Measurements from ENCODE around the gene APOL4.
"Not testable (repeated sequence)": the region's sequence is repeated elsewhere in the genome, so short reads cannot be mapped to it uniquely, and the experiment has no call there.

The APOL4 gene

GRCh38 chr22:36204632-36205015, 3.0 kb upstream of the APOL4 start:
- DNase-seq, result no peak

DNA sequence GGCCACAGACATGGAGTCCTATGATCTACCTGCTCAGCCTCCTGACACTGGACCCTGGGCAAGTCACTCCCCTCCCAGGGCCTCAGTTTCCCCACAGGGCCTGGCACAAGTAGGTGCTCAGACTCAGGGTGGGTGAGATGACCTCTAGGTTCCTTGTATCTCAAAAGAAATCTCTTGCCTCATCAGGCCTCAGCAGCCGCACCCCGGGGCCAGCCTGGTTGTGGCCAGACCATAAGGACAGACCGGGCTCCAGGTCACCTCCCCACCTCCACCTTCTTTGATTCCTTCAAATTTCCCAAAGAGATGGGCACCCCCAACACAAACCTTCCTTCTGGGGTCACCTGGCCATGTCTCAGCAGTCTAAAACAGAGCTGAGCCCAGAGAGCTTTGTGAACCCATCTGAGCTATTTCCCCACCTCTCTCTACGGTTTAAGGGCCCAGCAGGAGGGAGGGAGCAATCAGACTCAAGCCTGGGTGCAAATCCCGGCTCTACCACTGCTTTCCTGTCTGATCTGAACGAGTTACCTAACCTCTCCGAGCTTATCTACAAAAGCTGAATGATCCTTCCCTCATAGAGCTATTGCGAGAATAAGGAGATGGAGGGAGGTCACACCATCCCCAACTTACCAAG, 2.5 kb upstream of the APOL4 start:
- no peak for DNase-seq

- DNase-seq, result not testable (repeated sequence)
Observed at GRCh38 chr22:36203441-36203840, 1.8 kb upstream of the APOL4 start.

DNA sequence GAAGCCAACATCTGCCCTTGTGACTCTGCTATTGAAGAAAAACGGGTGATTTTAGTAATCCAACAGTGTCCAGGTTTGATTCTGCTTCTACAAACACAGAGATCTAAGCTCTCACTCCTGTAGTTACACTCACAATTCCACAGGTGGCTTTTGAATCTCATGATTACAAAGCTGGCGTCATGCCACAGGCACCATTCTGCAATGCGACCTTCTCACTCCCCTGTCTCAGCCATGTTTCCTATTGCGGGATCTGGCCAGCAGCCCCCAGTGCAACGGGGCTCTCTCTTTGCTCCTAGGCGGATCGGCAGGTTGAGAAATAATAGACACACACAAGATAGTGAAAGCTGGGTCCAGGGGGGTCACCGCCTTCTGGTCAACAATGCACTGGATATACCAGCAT, 1.3 kb upstream of the APOL4 start:
- DNase-seq, result not testable (repeated sequence)

GRCh38 chr22:36201025-36201424, 584 bp downstream of the APOL4 start:
- not testable (repeated sequence) for DNase-seq

DNA sequence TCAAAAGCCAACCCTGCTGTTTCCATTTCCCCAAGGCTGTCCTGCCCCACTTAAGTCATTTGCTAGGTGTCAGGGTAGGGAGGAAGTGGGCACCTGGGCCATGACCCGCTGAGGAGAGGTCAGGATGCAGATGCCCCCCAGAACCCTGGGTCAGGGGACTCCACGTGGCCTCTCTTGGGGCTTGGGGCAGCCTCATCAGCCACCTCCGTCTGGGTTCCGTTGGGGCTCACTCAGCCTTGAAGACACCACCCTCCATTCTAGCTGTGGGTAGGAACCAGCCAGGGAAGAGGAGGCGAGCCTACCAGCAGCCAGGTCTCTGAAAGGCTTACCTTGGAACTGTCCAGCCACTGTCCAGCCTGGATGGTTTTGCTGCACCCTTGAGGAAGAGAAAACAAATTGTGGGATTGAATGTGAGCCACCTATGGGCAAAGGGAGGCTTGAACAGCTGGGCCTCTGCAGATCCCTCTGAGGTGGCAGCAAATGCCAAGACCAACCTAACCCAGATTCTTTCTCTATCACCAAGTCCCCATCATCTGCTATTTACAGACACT, 2.5 kb downstream of the APOL4 start:
- DNase-seq, result no peak

DNA sequence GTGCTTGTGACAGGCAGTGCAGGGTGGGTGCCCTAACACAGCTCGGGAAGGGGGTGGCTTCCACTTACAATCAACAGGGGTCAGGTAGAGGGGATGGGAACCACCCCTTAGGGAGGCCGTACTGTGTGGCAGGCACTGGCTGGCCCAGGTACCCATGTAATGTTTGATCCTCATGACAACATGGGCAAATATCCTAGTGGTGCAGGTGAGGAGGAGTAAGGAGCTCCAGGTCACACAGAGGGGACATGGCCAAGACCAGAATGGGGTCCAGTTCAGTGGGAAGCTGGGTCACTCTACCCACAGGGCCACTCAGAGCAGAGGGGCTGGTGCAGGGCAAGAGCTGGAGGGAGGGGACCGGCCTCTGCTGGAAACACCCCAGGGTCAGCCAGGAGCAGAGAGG, 3.1 kb downstream of the APOL4 start:
- DNase-seq, result no peak

DNA sequence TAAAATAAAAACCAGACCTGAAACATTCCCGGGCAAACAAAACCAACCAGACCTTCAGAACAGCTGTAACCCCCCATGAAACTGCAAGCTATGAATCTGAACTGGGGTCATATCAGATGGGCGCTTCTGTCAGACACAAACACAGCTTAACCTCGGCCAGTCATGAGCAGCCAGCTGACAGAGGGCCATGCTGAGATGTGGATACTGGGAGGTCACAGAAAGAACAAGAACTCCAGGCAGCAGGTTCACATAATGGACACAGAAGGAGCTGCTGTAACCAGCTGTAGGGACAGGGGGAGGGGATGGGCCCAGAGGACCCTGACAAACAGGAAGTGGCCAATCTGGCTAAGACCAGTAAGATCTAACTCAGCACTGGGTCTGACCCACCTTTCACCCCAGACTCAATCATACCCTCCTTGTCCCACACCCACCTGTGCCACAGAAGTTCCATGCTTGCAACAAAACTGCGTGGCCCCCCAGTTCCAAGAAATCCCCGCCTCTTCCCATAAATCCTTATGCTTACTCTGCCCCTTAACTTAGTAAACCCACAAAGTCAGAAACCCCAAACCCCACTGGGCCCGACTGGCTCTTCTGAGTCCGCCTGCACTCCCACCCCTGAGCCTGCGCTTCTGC, 4.0 kb downstream of the APOL4 start:
- no peak for DNase-seq

DNA sequence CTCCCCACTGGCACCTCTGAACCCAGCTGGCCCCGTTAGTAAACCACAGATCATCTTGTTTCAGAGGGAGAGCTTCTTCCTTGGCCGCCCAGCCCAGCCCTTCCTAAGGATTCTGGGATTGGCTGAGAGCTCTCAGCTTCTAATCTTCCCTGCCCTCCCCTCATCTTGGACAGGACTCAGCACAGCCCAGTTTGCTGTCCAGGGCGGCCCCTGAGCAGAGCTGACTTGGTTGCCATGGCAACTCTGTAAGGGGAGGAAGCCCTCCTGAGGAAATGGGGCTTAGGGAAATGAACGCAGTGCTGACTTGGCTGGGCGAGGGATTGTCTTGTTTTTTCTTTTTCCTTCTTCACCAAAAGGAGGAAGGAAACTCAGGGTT, 4.6 kb downstream of the APOL4 start:
- DNase-seq, result no peak

DNA sequence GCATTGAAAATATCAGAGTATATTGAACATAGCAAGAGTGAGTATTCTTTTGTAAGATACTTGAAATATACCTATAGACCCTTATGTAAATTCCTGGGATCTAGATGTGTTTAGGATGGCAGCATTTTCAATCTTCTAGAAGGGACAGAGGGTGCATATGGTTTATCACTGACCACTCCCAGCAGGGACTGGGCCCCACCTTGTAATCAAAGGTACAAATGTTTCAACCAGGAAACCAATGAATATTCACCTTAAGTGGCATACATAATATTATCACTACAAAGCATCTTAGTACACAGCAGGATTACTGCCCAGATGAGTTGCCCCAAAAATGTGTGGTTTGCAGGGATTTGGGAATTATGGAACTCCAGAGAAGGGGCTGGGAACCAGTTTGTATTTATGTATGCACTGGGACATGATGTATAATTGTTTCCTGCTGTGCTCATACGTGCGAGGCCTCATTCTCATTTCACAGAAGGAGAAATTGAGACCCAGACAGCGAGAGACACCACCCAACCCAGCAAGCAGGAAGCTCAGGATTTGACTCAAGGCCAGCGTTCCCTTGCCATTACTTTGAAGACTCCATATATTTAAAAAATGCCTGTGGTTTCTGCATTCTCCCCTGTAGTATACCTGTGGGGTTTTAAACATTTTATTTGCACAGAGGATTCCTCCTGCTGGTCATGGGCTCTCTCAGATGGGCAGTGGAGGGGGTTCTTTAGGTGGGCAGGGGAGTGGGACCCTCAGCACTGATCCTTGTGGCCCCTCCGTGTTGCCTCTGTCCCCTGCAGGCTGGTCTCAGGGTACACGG, 5.2 kb downstream of the APOL4 start:
- no peak for DNase-seq

GRCh38 chr22:36194971-36195370, 6.6 kb downstream of the APOL4 start:
- peak; percentile 27 to 29 for DNase-seq

DNA sequence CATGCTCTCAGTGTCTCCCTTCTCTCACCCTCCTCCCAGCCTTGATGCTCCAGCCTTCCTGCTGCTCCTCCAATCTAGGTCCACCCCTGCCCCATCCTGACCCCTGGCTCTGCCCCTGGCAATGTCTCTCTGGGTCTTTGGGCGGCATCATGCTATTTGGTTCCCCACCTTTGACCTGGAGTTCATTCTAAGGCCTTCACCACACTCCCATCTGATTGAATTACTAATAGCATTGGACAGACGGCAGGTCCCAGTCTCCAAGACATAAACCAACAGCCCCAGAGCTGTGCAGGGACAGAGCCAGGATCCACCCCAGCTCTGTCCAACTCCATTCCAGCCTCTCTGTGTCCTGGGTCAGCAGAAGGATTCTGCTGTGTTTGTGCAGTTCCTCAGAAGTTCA, 7.2 kb downstream of the APOL4 start:
- DNase-seq, result no peak

DNA sequence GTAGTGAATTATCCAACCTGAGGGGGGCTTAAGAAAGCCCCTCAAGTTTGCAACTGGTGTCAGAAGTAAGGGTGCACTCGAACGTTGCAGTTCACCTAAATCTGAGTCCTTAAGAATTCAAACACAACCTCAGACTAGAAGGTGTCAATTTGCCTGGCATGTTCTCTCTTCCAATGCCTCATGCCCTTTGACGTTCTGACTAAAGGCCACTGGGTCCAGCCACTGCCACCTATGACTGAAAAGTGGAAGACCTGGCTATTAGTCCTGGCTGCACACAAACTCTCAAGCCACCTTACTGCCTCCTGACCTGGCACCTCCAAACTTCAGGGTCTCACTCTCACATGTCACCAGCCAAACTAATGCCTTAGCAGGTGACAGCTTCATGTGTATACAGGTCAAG, 8.0 kb downstream of the APOL4 start:
- DNase-seq, result no peak

- no peak for DNase-seq
Observed at GRCh38 chr22:36193171-36193570, 8.4 kb downstream of the APOL4 start.

DNA sequence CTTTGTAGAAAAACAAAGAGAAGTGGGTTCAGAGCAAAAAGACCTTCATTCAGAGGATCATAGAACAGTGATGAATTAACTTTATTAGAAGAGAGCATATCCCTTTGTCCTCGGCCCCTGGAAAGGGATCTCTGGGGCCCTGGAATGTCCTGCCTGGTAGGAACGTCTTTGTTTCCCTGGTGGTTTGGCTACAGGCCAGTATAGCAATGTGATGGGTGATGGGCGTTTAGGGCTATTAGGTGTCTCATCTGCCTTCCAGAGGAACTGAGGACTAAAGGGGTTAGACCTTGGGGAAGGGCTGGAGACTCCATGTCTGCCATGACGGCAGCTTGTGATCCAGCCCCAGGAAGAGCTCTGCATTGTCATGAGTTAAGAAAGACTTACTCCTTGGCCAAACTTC, 9.1 kb downstream of the APOL4 start:
- DNase-seq, result no peak

DNA sequence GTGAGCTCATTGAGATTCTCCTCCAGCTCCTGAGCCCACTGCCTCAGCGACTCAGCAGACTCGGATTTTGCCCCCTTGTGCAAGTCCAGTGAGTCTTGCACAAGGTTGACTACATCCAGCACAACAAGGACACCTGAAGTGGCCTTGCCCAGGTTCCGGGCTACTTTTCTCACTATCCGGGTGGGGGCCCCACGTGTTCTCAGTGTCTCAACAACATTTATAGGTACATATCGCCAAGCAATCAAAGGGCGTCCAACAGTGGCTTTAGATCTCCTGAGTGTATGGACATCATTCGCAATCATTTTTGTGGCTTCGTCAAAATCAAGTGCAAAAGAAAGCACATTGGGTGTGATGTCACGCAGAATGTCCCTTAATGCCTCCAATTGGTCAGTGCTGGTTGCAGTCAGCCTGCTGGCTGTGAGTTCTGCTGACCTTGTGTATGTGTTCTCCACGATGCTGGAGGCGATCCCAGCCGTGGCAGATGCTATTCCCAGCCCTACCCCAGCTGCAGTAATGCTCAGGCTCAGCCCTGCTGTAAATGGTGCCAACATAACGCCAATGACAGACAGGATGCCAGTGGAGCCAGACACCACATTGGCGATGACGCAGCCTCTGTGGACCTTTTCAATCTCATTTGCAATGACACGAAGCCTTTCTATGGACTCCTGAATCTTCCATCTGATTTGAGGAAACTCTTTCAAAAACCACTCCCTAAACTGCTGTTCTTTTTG, 10.3 kb downstream of the APOL4 start:
- no peak for DNase-seq

- DNase-seq, result not testable (repeated sequence)
Observed at GRCh38 chr22:36187862-36188261, 13.7 kb downstream of the APOL4 start.

GRCh38 chr22:36185828-36186624, 15.6 kb downstream of the APOL4 start:
- no peak for DNase-seq

DNA sequence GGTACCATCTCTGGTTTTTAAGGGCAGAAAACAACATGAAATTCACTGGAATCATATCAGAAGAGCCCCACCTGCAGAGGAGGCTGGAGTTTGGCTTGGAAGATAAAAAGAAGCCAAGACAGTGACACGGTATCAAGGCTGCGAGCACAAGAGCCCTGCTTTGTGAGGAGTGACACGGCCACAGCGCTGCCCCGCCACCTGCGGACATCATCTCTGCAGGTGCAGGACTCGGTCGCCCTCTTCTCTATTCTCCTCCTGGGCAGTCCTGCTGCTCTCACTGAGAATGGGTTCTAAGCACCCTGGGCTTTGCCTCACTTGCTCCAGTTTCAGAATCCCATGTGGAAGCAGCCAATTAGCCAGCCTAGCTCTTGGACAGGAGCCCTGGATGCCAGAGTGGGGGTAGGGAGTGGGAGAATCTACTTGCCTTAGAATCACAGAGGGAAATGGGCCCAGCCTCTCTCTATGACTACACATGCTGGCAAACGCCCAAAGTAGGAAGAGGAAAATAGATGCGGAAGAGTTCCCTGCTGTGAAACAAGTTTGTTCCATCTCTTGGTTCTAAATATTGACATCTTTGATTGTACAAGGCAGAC, 17.1 kb downstream of the APOL4 start:
- DNase-seq, result no peak

- no peak for DNase-seq
Observed at GRCh38 chr22:36183446-36183845, 18.2 kb downstream of the APOL4 start.

GRCh38 chr22:36182857-36183256, 18.8 kb downstream of the APOL4 start:
- DNase-seq, result no peak

DNA sequence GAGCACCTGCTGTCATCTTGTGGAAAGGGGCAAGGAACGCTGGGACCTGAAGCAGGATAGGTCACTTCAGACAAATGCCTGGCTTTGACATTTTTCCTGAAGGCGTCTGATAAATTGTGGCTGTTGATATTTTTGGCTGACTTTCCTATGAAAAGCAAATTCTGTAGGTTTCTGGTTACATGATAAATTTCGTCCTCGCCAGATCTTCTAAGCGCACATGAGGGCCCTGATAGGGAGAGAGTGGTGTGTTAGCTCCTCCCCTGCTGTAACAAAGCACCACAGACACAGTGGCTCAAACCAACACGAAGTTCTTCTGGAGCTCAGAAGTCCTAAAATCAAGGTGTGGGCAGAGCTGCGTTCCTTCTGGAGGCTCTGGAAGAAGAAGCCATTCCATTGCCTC, 19.6 kb downstream of the APOL4 start:
- no peak for DNase-seq
